ENCODE measurements around the gene VCPKMT. TPM values are rescaled to one million over a fixed set of nuclear protein-coding genes. Genes with fewer than 3 reads are reported as not detected.

VCPKMT gene
- total and polyA plus RNA-seq, 8 donors, result 2.8 to 13.3 (median 3.0) TPM

DNA sequence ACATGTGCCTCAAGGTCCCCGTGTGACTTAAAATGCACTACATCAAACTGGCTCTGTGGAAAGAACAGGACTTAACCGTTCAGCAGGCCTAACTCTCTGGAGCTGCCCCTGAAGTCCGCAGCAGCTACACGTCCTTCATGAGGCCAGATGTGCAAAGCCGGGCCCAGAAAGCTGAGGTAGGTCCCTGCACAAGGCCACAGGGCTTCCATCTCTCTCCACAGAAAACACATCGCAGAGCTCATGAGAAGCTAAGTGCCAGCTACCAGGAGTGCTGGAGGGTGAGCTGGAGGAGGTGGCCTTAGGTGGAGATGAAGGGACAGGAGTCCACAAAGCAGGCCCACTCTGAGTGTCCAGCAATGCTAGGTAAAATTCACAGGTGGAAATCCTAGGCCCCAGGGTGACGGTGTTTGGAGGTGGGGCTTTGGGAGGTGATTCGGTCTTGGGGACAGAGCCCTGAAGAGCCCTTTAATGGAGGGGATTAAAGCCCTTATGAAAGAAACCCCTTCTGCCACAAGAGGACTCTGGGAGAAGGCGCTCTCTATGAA lies 52.4 kb downstream of the VCPKMT start:
- intact Hi-C loops (cut with DNase I), result no loop called here
- WGBS, 2 donors, result 86 to 92% methylated on average over 9 of the region's 9 CpGs
- ATAC-seq (no peak), DNase-seq (no peak), FAIRE-seq (no peak)
- H3K4me3 ChIP-seq, result no peak overlapping the region
- no peaks in the 10 kb centered on the region for H3K36me3 ChIP-seq
- TF ChIP-seq, protein P1, sequence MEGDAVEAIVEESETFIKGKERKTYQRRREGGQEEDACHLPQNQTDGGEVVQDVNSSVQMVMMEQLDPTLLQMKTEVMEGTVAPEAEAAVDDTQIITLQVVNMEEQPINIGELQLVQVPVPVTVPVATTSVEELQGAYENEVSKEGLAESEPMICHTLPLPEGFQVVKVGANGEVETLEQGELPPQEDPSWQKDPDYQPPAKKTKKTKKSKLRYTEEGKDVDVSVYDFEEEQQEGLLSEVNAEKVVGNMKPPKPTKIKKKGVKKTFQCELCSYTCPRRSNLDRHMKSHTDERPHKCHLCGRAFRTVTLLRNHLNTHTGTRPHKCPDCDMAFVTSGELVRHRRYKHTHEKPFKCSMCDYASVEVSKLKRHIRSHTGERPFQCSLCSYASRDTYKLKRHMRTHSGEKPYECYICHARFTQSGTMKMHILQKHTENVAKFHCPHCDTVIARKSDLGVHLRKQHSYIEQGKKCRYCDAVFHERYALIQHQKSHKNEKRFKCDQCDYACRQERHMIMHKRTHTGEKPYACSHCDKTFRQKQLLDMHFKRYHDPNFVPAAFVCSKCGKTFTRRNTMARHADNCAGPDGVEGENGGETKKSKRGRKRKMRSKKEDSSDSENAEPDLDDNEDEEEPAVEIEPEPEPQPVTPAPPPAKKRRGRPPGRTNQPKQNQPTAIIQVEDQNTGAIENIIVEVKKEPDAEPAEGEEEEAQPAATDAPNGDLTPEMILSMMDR (IDR thresholded peaks at IDR 0.05), result no peak
- no peak overlapping the region for H3K27ac ChIP-seq
- no peaks in the 10 kb centered on the region for H3K9me3 ChIP-seq
- H3K4me1 ChIP-seq, result peaks cover 0 to 29% (median 0%) of the 10 kb centered on the region in 3 donors
- H3K27me3 ChIP-seq, result no peaks in the 10 kb centered on the region

DNA sequence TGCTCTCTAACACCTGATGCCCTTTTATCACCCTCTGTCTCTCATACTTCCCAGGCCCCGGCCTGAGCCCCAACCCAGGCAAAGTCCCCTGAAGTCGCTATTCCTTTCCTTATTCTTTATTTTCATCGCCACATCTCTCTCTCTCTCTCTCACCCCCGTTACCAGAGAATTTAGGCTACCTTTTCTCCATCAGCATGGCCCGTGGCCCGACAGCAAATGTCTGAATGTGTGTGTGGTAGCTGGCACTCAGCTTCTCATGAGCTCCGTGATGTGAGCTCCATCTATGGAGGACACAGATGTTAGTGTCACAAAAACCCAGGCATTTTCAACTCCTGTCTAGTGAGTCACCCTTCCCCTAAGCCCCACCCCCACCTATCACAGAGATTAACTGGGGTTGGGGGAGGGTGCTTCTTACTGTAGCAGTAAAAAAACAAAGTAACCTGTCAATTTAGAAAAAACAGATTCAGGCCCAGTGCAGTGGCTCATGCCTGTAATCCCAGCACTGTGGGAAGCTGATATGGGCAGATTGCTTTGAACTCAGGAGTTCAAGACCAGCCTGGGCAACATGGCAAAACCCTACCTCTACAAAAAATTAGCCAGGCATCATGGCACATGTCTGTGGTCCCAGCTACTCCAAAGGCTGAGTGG lies 53.8 kb downstream of the VCPKMT start:
- Histone ChIP-seq H3K27ac (peak overlapping the region in 2 of 4 donors; percentile 69 to 75), H3K27me3 (no peaks in the 10 kb centered on the region), H3K36me3 (no peaks in the 10 kb centered on the region), H3K4me1 (peaks cover 0 to 29% (median 0%) of the 10 kb centered on the region in 3 donors), H3K4me3 (no peak overlapping the region), H3K9me3 (no peaks in the 10 kb centered on the region)
- TF ChIP-seq, protein P1 (IDR thresholded peaks at IDR 0.05), result no peak
- DNase-seq, result peak in 2 of 6 donors; percentile 42 to 67
- FAIRE-seq, result no peak
- peak; percentile 72 to 79 (median 74) for ATAC-seq
- intact Hi-C loops (cut with DNase I), result no loop called here
- 84 to 87% methylated on average over 7 of the region's 7 CpGs for WGBS, 2 donors

DNA sequence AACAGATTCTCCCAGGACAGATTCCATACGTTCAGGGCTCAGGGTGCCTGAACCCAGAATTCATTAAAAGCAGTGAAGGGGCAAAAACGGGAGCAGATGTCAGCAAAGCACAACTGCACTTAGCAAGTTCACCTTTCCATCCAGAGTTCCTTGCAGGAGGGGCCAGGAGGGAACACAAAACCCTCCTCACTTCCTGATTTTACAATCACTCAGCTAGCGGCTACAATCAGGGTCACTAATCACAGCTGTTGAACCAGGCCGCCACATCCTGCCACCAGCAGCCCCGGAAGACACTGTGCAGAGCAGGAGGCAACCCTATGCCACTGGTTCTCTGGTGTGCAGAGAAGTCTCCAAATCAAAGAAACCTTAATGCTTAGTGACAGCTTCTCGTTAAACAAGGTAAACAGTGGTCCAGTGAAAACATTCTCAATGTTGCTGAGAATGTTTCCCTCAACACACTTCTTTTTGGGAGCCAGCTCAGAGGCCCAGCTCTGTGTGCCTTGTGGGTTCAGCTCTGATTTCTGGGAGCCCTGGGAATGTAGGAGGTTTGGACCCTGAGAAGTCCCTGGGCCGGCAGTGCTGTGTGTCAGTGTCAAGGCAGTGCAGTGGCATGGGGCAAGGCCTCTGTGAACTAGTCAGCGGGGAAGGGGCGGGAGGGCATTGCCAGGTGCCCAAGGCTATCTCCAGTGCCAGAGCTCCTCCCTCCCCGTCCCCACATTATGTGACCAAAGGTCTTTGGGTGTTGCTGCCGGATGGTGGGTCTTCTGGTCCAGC lies 54.5 kb downstream of the VCPKMT start:
- no peak overlapping the region for H3K4me3 ChIP-seq
- TF ChIP-seq, protein P1 (IDR thresholded peaks at IDR 0.05), result no peak
- H3K4me1 ChIP-seq, result peaks cover 0 to 29% (median 0%) of the 10 kb centered on the region in 3 donors
- ATAC-seq, result peak; percentile 57 to 73 (median 65)
- peak overlapping the region in 3 of 4 donors; percentile 6 to 75 (median 69) for H3K27ac ChIP-seq
- DNase-seq, result peak in 2 of 6 donors; percentile 36 to 45
- WGBS, 2 donors, result 65 to 67% methylated on average over 11 of the region's 11 CpGs
- H3K9me3 ChIP-seq, result no peaks in the 10 kb centered on the region
- intact Hi-C loops (cut with DNase I), result no loop called here
- H3K36me3 ChIP-seq, result no peaks in the 10 kb centered on the region
- H3K27me3 ChIP-seq, result no peaks in the 10 kb centered on the region
- no peak for FAIRE-seq

DNA sequence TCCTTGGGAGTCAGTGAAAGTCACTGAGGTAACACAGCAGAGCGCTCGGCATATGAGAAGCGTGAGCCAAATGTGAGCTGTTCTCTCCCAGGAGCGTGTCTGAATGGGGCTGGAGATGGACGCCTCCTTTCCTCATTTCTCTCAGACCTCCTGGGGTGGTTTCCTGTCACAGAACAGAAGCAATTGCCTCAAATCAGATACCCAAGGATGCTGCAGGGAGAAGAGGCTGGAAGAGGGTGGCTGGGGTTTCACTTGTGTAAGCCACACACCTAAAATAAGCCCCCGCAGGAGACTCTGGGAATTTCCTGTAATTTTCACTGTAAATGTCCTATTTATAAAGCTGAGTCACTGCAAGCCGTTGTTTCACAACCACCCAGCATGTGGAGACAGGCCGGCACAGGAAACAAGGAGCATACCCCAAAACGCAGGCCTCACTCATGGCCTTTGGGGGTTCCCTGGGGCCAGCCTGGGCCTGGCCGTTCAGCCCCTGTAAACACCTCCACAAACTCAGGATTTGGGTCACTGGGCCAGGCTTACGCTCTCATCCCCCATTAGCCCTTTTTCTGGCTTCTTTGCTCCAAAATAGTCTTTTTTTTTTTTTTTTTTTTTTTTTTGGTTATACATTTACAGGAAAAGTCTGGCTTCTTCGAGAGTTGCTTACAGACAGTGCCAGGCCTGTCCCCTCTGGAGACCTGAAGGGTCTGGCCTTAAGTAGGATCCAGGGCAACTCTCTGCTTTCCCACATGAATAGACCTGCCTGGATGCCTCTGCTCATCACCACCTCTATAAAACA lies 55.3 kb downstream of the VCPKMT start:
- WGBS, 2 donors, result 56 to 61% methylated on average over 11 to 12 of the region's 12 CpGs
- Histone ChIP-seq H3K27ac (peak overlapping the region; percentile 5 to 75 (median 38)), H3K27me3 (no peaks in the 10 kb centered on the region), H3K9me3 (no peaks in the 10 kb centered on the region), H3K4me1 (peaks cover 0 to 29% (median 0%) of the 10 kb centered on the region in 3 donors), H3K4me3 (no peak overlapping the region), H3K36me3 (no peaks in the 10 kb centered on the region)
- DNase-seq, result peak in 1 of 6 donors; percentile 35
- no peak for FAIRE-seq
- peak in 3 of 4 donors; percentile 51 to 75 (median 59) for ATAC-seq
- TF ChIP-seq, protein P1 (IDR thresholded peaks at IDR 0.05), result no peak
- intact Hi-C loops (cut with DNase I), result no loop called here
